Esophagus mucosa (tissue), 1 donor: Measurements from ENCODE around the gene SAMM50. TPM values are rescaled to one million over a fixed set of nuclear protein-coding genes. Genes with fewer than 3 reads are reported as not detected.

Experiments used
- ATAC-seq: fragments of 200-7000 bp; cut with Tn5 transposase; one replicate; pipeline ENCODE4 v1.9.1; 2020
- total RNA-seq: library from RNA; stranded (reverse); gene quantifications from one replicate; pipeline ENCODE4 v1.2.4, GENCODE V29; 2023
- donor health status: DM: yes; HTN: yes; CAD: no.

SAMM50 gene
- total RNA-seq, result 37.2 TPM

GRCh38 chr22:43955040-43955882, at the start of gene SAMM50:
Gene SAMM50 (plus strand): TSS chr22:43955442. CDS start chr22:43955578, 136 bp downstream.
- ATAC-seq, result peak; percentile 95

DNA sequence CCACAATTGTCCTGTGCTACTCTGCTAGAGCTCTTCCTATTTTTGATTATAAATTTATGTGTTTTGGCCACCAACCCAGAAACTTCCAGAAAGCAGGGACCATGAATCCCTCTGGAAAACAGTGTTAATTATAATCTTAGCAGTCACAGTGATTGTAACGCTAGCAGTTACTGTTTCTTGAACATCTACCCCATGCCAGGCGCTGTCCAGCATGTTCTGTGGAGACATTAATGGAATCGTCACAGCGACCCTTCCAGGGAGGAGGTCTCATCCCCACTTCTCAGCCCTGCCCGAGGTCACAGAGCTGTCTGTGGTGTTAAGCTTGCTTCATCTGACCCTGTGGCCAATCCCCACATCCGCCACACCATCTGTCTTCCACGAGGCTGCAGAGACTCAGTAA, 49.6 kb upstream of the SAMM50 start:
- no peak for ATAC-seq

- ATAC-seq, result no peak
These were observed 45.5 kb upstream of the SAMM50 start for GRCh38 chr22:43909708-43910107.

DNA sequence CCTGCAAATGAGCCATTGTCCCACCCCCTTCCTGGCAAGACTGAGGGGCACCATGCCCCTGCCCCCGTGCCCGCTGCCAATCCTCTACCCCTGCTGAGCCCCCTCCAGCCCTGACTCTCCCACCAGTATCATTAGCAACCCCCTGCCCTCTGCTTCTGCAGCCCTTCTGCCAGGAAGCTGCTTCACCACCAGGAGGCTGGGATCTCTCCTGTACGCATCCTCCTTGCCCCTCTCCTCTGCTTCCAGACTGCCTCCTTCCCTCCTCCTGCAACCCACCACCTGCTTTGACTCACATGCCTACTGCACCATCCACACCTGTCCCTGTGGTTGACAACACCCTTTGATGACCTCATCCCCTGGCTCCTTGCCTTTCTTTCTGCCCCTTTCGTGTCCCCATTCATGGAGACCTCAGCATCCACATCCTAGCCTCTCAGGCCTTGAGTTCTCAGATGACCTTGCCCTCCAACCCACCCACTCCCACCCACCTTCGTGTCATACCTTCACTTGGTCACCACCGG, 45.0 kb upstream of the SAMM50 start:
- ATAC-seq, result no peak

- no peak for ATAC-seq
These were observed 43.9 kb upstream of the SAMM50 start for GRCh38 chr22:43911351-43911750.

DNA sequence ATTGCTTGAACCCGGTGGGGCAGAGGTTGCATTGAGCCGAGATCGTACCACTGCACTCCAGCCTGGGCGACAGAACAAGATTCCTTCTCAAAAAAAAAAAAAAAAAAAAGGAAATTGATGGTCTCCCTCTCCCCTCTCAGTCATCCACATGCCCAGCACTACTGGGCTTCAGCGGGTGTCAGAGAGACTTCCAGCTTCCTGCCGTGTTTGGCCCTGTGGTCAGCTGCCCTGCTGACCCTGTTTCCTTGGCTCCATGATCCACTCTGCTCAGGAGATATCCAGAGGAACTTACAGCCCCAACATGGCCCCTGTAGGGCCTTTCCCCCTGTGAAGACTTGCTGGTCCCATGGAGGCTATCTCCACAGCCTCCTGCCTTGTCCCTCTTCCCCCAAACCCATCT, 37.7 kb upstream of the SAMM50 start:
- ATAC-seq, result no peak

GRCh38 chr22:43919106-43919973, 35.9 kb upstream of the SAMM50 start:
- ATAC-seq, result no peak

DNA sequence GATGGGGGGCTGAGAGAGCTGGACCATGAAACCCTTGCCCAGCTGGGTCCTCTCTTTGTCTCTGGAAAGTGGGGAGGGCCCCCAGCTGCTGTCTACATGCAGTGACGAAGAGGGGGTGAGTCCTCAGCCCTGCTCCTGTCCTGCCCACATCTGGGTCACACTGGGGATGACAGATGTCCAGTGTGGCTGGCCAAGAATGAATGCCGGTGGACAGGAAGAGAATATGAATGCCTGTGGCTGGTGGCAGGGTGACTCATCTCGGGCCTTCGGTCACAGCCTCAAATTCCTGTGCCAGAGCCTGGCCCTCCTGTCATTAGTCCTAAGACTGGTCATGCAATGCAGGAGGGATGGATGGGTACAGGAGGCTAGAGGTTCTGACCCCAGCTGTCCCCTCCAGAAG, 33.9 kb upstream of the SAMM50 start:
- ATAC-seq, result peak; percentile 31

DNA sequence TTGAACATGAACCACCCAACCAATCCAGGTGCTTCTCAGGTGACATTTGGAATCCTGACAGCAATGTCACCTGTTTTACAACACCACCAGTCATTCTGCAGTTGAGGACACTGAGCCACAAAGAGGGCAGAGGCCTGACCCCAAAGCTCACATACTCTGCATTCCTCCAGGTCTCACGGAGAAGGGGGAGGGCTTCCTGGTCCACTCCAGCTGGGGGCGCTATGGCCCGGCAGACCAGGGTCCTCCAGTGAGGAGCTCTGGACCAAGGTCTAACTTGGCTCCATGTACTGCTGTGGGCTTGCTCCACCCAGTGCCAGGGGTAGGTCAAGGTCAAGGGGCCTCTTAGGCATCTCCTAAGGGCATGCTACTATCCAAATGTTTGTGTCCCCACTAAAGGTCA, 33.1 kb upstream of the SAMM50 start:
- no peak for ATAC-seq

DNA sequence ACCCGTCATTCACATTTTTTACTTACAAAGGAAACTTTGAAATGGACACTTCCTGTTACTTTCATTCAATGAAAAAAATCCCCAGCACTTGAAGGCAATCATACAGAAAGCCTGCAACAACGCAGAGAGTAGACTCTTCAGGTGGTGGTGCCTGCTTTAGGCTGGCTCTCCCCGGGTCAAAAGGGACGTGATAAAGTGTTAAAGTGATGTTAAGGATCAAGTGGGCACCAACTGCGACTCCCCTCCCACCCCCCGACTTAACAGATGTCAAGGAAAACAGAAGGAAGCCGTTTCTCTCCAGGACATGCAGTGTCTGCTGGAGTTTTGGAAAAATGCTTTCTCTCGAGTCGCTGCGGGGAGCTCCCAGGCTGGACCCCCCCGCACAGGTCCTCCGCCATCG, 32.1 kb upstream of the SAMM50 start:
- no peak for ATAC-seq

DNA sequence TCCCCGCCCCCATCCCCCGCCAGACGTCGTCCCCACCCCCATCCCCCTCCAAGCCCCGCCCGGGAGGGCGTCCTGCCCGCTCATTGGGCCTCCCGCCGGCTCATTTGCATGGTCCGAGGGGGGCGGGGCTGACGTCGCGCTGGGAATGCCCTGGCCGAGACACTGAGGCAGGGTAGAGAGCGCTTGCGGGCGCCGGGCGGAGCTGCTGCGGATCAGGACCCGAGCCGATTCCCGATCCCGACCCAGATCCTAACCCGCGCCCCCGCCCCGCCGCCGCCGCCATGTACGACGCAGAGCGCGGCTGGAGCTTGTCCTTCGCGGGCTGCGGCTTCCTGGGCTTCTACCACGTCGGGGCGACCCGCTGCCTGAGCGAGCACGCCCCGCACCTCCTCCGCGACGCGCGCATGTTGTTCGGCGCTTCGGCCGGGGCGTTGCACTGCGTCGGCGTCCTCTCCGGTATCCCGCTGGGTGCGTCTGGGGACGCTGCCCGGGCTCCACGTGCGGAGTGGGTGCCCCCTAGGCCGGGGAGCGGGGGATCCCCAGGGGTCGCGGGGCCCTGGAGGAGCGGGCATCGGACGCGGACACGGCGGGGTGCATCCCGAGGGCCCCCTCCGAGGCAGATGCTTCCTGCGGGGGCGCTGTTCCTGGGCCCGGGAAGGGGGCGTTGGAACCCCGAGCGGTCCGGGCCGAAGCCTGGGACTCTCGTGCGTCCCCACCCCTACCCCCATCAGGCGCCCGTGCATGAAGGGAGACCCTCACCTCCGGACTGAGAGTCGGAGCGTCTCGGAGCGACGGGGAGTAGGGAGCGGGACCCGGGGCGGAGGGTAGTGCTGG, 31.4 kb upstream of the SAMM50 start, which contains the start of gene PNPLA3:
PNPLA3 (plus strand) TSS at position 175 of the 834 bp plus-strand sequence; CDS start at position 282, 107 bp downstream.
- ATAC-seq, result peak; percentile 78

DNA sequence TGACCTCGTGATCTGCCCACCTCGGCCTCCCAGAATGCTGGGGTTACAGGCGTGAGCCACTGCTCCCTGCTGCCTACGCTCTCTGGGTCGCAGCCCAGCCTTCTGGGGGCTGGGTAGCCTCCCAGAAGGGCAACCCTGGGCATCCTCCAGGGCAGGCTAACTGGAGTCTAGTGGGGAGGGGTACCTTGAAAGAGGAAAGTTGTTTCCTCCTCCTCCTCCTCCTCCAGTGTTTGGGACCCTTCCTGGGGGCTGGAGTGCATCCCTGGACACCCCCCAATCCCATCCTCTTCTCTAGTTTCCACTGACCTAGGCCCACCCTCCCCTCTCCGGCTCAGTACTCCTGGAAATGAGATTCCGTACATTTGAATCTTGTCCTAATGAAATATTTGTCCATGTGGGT, 30.4 kb upstream of the SAMM50 start:
- ATAC-seq, result no peak

DNA sequence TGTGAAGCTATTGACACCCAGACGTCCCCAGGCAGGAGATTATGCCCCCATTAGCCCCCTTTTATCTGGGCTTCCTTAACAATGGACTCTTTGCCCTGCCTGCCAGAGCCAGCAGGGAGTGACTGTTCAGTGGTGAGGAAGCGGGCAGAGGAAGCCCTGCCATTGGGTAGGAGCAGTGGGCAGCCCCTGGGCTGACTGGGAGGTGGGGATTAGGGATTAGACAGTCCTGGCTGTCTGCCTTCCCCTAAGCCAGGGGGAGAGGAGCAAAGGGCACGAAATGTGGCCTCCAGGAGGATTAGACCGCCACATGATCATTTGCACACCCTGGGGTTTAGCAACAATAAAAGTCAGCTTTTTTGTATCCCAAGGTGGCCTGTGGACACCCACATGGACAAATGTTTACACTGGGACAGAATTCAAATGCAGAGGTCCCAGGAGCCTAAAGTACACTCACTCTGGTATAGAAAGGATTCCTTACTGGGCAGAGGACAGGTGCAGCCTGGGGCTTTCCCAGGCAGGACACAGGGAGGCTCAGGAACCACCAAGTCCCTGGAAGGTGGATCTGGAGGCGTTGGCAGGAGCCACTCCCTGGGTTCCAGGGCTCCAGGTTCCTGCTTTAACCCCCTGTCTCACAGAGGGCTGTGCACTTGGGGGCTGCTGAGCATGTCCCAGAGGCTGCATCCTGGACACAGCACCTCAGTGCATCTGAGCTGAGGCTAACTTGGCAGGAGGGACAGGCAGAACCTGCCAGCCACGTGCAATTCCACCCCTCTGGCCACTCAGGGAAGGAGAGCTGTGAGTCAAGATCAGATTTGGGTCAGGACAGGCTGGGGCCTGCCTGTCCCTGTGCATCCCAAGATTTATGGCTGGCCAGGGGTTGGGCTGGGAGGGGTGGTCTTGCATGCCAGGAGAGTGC, 29.6 kb upstream of the SAMM50 start:
- ATAC-seq, result peak; percentile 74

DNA sequence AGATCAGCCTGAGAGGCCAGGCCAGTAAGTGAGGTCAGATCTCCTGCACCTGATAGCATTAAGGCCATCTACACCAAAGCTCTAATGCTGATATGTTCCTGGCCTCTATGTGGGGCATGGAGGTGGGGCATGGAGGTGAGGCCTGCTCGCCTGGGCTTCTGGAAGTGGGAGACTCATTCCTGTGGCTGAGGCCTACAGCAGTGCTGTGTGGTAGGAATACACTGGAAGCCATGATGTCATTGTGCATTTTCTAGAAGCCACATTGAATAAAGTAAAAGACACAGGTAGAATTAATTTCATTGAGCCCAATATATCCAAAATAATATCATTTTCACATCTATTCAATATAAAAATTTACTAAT, 28.9 kb upstream of the SAMM50 start:
- no peak for ATAC-seq

DNA sequence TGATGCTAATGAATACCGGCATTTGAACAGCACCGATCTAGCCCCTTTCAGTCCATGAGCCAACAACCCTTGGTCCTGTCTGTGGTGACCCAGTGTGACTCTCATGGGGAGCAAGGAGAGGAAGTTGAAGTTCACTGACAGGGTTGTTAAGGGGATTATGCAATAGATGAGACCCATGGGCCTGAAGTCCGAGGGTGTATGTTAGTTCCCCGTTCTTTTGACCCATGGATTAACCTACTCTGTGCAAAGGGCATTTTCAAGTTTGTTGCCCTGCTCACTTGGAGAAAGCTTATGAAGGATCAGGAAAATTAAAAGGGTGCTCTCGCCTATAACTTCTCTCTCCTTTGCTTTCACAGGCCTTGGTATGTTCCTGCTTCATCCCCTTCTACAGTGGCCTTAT, 26.8 kb upstream of the SAMM50 start:
- ATAC-seq, result no peak

DNA sequence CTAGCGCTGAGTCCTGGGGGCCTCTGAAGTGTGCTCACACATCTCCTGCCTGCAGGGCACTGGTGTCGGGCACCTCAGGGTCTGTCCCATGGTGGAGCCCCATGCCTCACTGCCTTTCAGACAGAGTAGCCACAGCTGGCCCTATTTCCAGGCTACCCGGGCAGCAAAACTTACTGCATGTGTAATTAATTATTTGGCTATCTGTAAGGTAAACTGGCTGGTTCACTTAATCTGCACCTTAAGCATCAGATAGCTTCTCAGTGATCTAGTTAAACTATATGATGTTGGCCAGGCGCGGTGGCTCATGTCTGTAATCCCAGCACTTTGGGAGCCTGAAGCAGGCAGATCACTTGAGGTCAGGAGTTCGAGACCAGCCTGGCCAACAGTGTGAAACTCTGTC, 26.3 kb upstream of the SAMM50 start:
- ATAC-seq, result no peak

- no peak for ATAC-seq
These were observed 23.5 kb upstream of the SAMM50 start for GRCh38 chr22:43931771-43932170.

DNA sequence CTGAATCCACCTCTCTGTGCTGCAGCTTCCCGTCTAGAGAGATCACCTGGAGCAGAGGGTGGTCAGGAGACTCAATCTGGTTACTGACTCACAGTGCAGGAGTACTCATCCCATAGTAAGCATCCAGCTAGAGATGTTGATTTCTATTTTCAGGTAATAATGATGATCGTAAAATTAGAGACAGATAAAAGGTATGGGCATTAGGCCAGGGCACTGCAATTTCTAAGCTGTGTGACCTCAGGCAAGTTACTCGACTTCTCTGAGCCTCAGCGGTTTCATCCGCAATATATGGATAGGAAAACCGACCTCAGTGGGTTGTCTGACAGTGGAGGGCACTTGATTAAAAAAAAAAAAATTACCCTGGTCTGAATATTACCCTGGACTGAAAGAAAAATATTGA, 13.8 kb upstream of the SAMM50 start:
- no peak for ATAC-seq

DNA sequence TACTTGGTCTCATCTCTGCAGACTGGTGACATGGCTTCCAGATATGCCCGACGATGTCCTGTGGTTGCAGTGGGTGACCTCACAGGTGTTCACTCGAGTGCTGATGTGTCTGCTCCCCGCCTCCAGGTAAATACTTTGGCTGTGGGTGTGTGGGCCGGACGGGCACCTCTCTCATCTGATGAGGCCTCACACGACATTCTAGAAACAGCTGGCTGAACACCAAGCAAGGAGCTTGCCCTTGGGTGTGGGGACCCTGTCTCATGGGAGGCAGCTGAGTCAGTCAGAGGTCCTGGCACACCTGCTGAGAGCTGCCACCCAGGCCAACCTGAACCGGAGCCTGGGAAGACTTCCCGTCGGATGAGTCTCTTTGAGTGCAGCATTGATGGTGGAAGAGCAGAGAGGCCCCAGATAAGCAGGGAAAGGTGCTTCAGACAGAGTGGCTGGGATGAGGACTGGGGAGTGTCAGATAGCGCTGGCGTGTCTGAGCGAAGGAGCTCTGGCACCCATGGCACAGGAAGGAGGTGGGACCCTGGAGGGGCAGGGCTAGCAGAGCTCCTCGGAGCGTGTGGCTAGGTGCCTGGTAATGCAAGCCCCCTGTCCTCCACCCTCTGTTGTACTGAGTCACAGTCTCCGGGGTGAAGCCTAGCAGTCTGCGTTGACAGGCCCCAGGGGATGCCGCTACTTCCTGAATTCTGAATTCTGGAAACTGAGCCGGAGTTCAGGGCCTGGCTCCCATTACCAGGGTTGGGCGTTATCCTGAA, 10.4 kb upstream of the SAMM50 start:
- no peak for ATAC-seq

DNA sequence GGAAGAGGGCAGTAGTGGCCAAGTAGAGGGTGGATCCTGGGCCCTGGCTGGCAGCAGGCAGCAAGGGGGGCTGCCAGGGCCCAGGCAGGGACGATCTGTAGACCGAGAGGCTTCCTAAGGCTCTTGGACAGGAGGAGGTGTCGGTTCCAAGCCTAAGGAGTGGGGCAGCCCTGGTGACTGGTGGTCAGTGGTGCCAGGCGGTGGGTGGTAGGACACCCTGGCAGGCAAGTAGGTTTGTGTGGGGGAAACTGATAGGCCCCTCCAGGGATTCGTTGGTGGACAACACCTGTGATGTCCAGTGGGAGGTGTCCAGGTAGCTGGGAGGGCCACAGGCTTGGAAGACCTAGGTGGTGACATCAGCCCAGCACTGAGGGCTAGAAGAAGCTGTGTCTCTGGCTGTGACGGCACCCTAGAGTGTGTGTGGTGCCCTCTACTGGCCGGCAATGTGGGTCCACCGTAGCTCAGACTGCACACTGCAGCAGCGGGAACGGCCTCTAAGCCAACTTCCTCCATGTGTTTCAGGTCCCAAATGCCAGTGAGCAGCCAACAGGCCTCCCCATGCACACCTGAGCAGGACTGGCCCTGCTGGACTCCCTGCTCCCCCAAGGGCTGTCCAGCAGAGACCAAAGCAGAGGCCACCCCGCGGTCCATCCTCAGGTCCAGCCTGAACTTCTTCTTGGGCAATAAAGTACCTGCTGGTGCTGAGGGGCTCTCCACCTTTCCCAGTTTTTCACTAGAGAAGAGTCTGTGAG, 9.4 kb upstream of the SAMM50 start:
- peak; percentile 90 for ATAC-seq
